Measurements from ENCODE around the gene XRCC5. TPM values are rescaled to one million over a fixed set of nuclear protein-coding genes. Genes with fewer than 3 reads are reported as not detected.

Gene XRCC5
- total RNA-seq, 2 donors from 2014 or later, result 205 to 244 TPM

DNA sequence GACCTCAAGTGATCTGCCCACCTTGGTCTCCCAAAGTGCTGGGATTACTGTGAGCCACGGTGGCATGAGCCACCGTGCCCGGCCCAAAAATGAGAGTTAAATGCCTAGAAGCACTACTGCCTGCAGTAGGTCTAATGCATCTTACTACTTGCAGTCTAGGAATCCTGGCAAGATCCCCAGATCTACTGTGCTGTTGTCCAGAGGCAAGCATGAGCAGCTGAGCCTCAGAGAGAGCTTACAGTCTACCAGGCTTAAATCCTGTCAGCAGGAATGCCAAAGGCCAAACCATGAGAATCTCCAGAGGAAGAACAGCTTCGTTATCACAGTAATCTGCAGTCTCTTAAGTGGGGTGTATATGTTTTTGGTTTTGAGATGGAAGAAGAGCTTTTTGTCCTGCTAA, 54.4 kb downstream of the XRCC5 start:
- TF ChIP-seq, protein P1, sequence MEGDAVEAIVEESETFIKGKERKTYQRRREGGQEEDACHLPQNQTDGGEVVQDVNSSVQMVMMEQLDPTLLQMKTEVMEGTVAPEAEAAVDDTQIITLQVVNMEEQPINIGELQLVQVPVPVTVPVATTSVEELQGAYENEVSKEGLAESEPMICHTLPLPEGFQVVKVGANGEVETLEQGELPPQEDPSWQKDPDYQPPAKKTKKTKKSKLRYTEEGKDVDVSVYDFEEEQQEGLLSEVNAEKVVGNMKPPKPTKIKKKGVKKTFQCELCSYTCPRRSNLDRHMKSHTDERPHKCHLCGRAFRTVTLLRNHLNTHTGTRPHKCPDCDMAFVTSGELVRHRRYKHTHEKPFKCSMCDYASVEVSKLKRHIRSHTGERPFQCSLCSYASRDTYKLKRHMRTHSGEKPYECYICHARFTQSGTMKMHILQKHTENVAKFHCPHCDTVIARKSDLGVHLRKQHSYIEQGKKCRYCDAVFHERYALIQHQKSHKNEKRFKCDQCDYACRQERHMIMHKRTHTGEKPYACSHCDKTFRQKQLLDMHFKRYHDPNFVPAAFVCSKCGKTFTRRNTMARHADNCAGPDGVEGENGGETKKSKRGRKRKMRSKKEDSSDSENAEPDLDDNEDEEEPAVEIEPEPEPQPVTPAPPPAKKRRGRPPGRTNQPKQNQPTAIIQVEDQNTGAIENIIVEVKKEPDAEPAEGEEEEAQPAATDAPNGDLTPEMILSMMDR (IDR thresholded peaks at IDR 0.05), result no peak
- intact Hi-C loops (cut with DNase I), result no loop called here
- Histone ChIP-seq H3K9me3 (no peaks in the 10 kb centered on the region), H3K27me3 (no peaks in the 10 kb centered on the region), H3K9ac (ENCODE audit: low read depth in 2 of 2, low read length in 2 of 2) (no peak overlapping the region), H3K4me3 (no peak overlapping the region), H3K4me1 (no peaks in the 10 kb centered on the region), H3K36me3 (peaks cover 15% of the 10 kb centered on the region), H3K27ac (no peak overlapping the region)
- DNase-seq, result no peak

DNA sequence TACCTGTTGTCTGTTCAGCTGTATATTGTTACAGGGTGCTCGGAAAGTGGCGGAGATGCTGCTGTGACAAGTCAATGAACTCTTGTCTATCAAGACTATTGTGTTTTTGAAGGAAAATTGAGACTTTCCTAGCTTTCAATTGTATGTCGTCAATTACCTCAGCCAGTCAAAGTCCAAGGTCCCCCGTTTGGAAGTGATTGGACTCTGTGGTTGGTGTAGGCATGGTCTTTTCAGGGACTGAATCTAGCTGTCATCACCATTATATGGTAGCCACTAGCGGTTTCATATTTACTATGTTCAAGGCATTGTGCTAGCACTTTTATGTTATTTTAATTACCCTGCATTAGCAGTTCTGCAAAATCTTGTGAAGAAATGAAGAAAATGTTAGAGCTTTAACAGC, 54.9 kb downstream of the XRCC5 start:
- DNase-seq, result no peak
- no peaks in the 10 kb centered on the region for H3K9me3 ChIP-seq
- intact Hi-C loops (cut with DNase I), result no loop called here
- no peak overlapping the region for H3K4me3 ChIP-seq
- peaks cover 15% of the 10 kb centered on the region for H3K36me3 ChIP-seq
- H3K4me1 ChIP-seq, result no peaks in the 10 kb centered on the region
- H3K27ac ChIP-seq, result no peak overlapping the region
- H3K9ac ChIP-seq (ENCODE audit: low read depth in 2 of 2, low read length in 2 of 2), result no peak overlapping the region
- TF ChIP-seq, protein P1 (IDR thresholded peaks at IDR 0.05), result no peak
- H3K27me3 ChIP-seq, result no peaks in the 10 kb centered on the region

DNA sequence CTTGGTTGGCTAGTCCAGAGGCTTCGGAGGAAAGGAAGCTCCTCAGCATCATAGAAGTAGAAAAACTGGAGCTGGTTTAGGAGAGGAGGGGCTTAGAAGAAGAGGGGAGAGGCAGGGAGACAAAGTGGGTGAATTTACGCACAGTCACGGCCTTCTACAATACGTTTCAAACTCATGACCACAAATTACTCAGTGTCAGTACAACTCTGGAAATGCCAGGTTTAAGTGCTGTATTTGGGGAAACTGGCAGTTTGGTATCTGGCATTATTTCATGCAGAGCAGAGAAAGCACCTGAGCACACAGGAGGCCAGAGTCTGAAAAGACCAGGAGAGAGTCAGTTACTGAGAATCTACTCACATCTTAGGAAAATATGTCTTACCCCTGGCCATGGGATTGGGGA, 55.4 kb downstream of the XRCC5 start:
- H3K27me3 ChIP-seq, result no peaks in the 10 kb centered on the region
- intact Hi-C loops (cut with DNase I), result no loop called here
- no peaks in the 10 kb centered on the region for H3K4me1 ChIP-seq
- H3K27ac ChIP-seq, result no peak overlapping the region
- H3K36me3 ChIP-seq, result peaks cover 14% of the 10 kb centered on the region
- no peak for DNase-seq
- TF ChIP-seq, protein P1 (IDR thresholded peaks at IDR 0.05), result no peak
- no peaks in the 10 kb centered on the region for H3K9me3 ChIP-seq
- no peak overlapping the region for H3K9ac ChIP-seq (ENCODE audit: low read depth in 2 of 2, low read length in 2 of 2)
- no peak overlapping the region for H3K4me3 ChIP-seq

DNA sequence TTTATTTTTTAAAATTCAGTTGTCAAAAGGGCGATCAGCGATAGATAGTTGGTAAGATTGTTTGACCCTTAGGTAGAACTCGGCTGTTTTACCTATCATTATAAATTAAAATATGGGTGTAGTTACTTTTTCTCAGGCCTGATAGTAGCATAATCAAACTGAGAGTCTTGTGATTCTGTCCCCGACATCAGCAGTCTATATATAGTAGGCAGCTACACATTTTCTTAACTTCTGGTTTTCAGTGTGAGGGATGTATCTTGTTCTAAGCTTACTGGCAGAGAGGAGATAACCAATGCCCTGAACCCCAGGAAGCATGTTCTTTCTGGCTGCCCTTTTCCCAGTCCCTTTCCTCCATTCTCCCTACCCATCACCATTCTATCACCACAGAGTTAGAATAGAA, 56.6 kb downstream of the XRCC5 start:
- Histone ChIP-seq H3K4me1 (no peaks in the 10 kb centered on the region), H3K9me3 (no peaks in the 10 kb centered on the region), H3K27me3 (no peaks in the 10 kb centered on the region), H3K36me3 (peaks cover 10% of the 10 kb centered on the region), H3K4me3 (no peak overlapping the region), H3K27ac (no peak overlapping the region), H3K9ac (ENCODE audit: low read depth in 2 of 2, low read length in 2 of 2) (no peak overlapping the region)
- intact Hi-C loops (cut with DNase I), result no loop called here
- TF ChIP-seq, protein P1 (IDR thresholded peaks at IDR 0.05), result no peak
- no peak for DNase-seq

DNA sequence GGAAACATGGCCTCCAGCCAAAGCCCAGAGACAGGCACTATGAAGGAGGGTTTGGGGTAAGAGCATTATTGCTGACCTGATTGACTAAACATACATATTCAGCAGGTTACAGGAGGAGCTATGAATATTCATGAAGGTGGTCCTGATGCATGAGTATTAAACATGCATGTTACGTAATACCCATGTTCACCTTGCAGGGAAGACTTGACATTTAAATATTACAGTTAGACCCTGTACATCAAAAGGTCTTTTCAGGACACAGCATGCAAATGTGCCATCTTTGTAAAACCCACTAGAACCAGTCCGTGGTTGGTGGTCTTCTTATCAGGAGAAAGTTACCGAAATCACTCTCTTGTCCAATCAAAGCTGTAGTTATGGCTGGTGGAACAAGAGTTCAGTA, 59.9 kb downstream of the XRCC5 start:
- Histone ChIP-seq H3K4me1 (no peaks in the 10 kb centered on the region), H3K27ac (no peak overlapping the region), H3K36me3 (no peaks in the 10 kb centered on the region), H3K27me3 (no peaks in the 10 kb centered on the region), H3K9ac (ENCODE audit: low read depth in 2 of 2, low read length in 2 of 2) (no peak overlapping the region), H3K9me3 (no peaks in the 10 kb centered on the region), H3K4me3 (no peak overlapping the region)
- intact Hi-C loops (cut with DNase I), result no loop called here
- DNase-seq, result no peak
- TF ChIP-seq, protein P1 (IDR thresholded peaks at IDR 0.05), result no peak

All from colonic mucosa (tissue), 4 donors.